GM12878 (cell line): ENCODE results near the gene CYP46A1. TPM values are rescaled to one million over a fixed set of nuclear protein-coding genes. Genes with fewer than 3 reads are reported as not detected.

Experiments
- ATAC-seq: fragments of 200-7000 bp; cut with Tn5 transposase; 3 replicates; pipeline ENCODE4 v1.9.1; 2020; ENCODE audit warnings: mild to moderate bottlenecking, moderate library complexity
- BruUV-seq: library from RNA; stranded (reverse); fragments of 400-500 nt; replicated peaks from 2 replicates; lab custom pipeline; 2021; lab: Mats Ljungman, UMichigan
- CTCF ChIA-PET: fragments of 300-600 bp; sonication (Branson Sonifier 250); formaldehyde crosslinking; extraction: SDS; loops from one replicate; lab custom pipeline; 2021; ENCODE audit warnings: inconsistent platforms; lab: Yijun Ruan, JAX
- POLR2A ChIA-PET: fragments of 350-600 bp; formaldehyde crosslinking; extraction: SDS; loops from one replicate; lab custom pipeline; 2021; ENCODE audit warnings: inconsistent platforms; lab: Charles Lee
- RAD21 ChIA-PET: fragments of 300-600 bp; sonication (Branson Sonifier 250); formaldehyde crosslinking; loops from one replicate; lab custom pipeline; 2023; ENCODE audit warnings: antibody characterized with exemption; ENCODE audit not compliant: unreplicated experiment; lab: Charles Lee
- SMC1A ChIA-PET: fragments of 300-600 bp; sonication (Branson Sonifier 250); formaldehyde crosslinking; loops from one replicate; lab custom pipeline; 2023; ENCODE audit not compliant: unreplicated experiment, uncharacterized antibody; lab: Charles Lee
- DNase-seq: peaks from one replicate; pipeline ENCODE4 v3.0.0-alpha.2; 2011; ENCODE audit warnings: low read depth, low spot score
- FAIRE-seq: peaks from 3 replicates; lab custom pipeline; 2011; peaks lifted over from hg19 to GRCh38; lab: Jason Lieb, UNC
- H2AFZ ChIP-seq: 2 replicates; pipeline ENCODE4 v1.6.0; 2011; ENCODE audit warnings: low read depth, low read length, control low read depth; ENCODE audit not compliant: control insufficient read depth
- H3K27ac ChIP-seq: 2 replicates; pipeline ENCODE4 v1.5.1; 2011; ENCODE audit warnings: control low read depth; ENCODE audit not compliant: control insufficient read depth, insufficient read depth
- H3K27me3 ChIP-seq, 2 experiments: replicated peaks in 1 of 2; 2 replicates each; pipeline versions ENCODE4 v1.6.0 to v1.6.1; 2011; ENCODE audit warnings: low read length in 1 of 2; ENCODE audit not compliant: control insufficient read depth in 2 of 2, insufficient read depth in 2 of 2
- H3K36me3 ChIP-seq, 2 experiments: 2 replicates each; pipeline ENCODE4 v1.5.1; 2011; ENCODE audit warnings: low read length in 1 of 2; ENCODE audit not compliant: control insufficient read depth in 2 of 2, insufficient read depth in 2 of 2
- H3K4me1 ChIP-seq: 2 replicates; pipeline ENCODE4 v1.6.1; 2011; ENCODE audit warnings: mild to moderate bottlenecking, low read length, moderate library complexity, mixed read lengths; ENCODE audit not compliant: control insufficient read depth, insufficient read depth
- H3K4me2 ChIP-seq: 2 replicates; pipeline ENCODE4 v1.6.0; 2011; ENCODE audit warnings: control low read depth; ENCODE audit not compliant: control insufficient read depth, insufficient read depth
- H3K4me3 ChIP-seq: fragments of 200-600 bp; sonication (generic); 2 replicates; pipeline ENCODE4 v1.5.1; 2016
- H3K79me2 ChIP-seq: 2 replicates; pipeline ENCODE4 v1.6.0; 2011; ENCODE audit warnings: low read length; ENCODE audit not compliant: control insufficient read depth, insufficient read depth
- H3K9ac ChIP-seq: 2 replicates; pipeline ENCODE4 v1.8.0; 2011; ENCODE audit warnings: low read length, control low read depth, mixed read lengths; ENCODE audit not compliant: control insufficient read depth, insufficient read depth
- H3K9me3 ChIP-seq: replicated peaks from 3 replicates; pipeline ENCODE4 v1.5.1; 2011; ENCODE audit warnings: mild to moderate bottlenecking, low read length; ENCODE audit not compliant: control insufficient read depth, insufficient read depth
- H4K20me1 ChIP-seq: 2 replicates; pipeline ENCODE4 v1.6.0; 2011; ENCODE audit not compliant: control insufficient read depth, insufficient read depth
- BCLAF1 ChIP-seq: fragments of 450-650 bp; IDR thresholded peaks from 2 replicates; pipeline ENCODE4 v1.6.1; 2017; ENCODE audit warnings: antibody characterized with exemption, mild to moderate bottlenecking, moderate library complexity
- BRCA1 ChIP-seq: IDR thresholded peaks from 2 replicates; pipeline ENCODE4 v1.6.1; 2011; ENCODE audit warnings: low read depth, low read length, improper control_type of control experiment
- EZH2 ChIP-seq: IDR thresholded peaks from 2 replicates; pipeline ENCODE4 v1.6.1; 2012; ENCODE audit warnings: low read depth, mild to moderate bottlenecking, control low read depth, inconsistent platforms, low read length, borderline replicate concordance; ENCODE audit not compliant: control insufficient read depth
- MLLT1 ChIP-seq: fragments of 450-650 bp; IDR thresholded peaks from 2 replicates; pipeline ENCODE4 v1.6.1; 2016; ENCODE audit warnings: mild to moderate bottlenecking
- PKNOX1 ChIP-seq: fragments of 450-650 bp; IDR thresholded peaks from 2 replicates; pipeline ENCODE4 v1.6.1; 2016; ENCODE audit warnings: mild to moderate bottlenecking
- TCF12 ChIP-seq: IDR thresholded peaks from 2 replicates; pipeline ENCODE4 v1.6.1; 2011; ENCODE audit warnings: low read depth, mild to moderate bottlenecking, low read length
- WGBS: methylation state at CpG from one replicate; pipeline ENCODE4 v1.1.6; 2016; ENCODE audit warnings: low lambda C conversion rate; ENCODE audit not compliant: insufficient replicate concordance, insufficient coverage; ENCODE audit errors: missing lambda C conversion rate; 5-methylcytosine and 5-hydroxymethylcytosine counted together
- in situ Hi-C: fragments of 300-500 bp; cut with MboI; formaldehyde crosslinking; loops from 9 replicates; pipeline ENCODE4 v1.14.3; 2018; ENCODE audit warnings: mixed read lengths
- intact Hi-C: fragments of 100-400 bp; cut with micrococcal nuclease; formaldehyde crosslinking; loops from one replicate; pipeline ENCODE4 v1.14.2; 2022; ENCODE audit not compliant: unreplicated experiment
- polyA plus RNA-seq, 11 experiments: library from polyadenylated mRNA; depleted of rRNA in 4 of 11; unstranded in 6 of 11; stranded (reverse) in 5 of 11; fragments of >200 nt; fragmentation: Nextera tagmentation in 4 of 11; fragmentation: Illumina TruSeq in 1 of 11; extraction: Ambion mirVana in 4 of 11; extraction: Trizol in 1 of 11; gene quantifications; 1 replicate in 1 of 11; 2 replicates in 10 of 11; pipeline versions ENCODE4 v1.2.1 to v1.2.3, GENCODE V29; 2011 to 2016; ENCODE audit warnings: inconsistent platforms in 2 of 11, missing spikeins in 2 of 11, low read depth in 1 of 11
- total RNA-seq, 4 experiments: library from RNA; depleted of rRNA in 3 of 4; stranded (reverse); fragments of >200 nt in 3 of 4; fragmentation: Illumina TruSeq in 1 of 4; extraction: Trizol in 1 of 4; gene quantifications; 2 replicates each; pipeline versions ENCODE4 v1.2.1 to v1.2.3, GENCODE V29; 2013 to 2021

Gene CYP46A1
- total and polyA plus RNA-seq, 10 of the 15 experiments (the other 5 are each of a cell fraction or from before 2014, with no cell fraction given) = 0.04 to 0.11 TPM; not detected in 8

- DNase-seq (no peak), FAIRE-seq (no peak)
- RAD21 ChIA-PET = no interaction called here
Observed at GRCh38 chr14:99716850-99717681, 33.0 kb downstream of the CYP46A1 start.

GRCh38 chr14:99717682-99718013 lies 33.5 kb downstream of the CYP46A1 start:
- no peak overlapping the region for H3K27ac ChIP-seq
- FAIRE-seq = no peak
- H3K27me3 ChIP-seq = no peaks in the 10 kb centered on the region
- H3K79me2 ChIP-seq = no peaks in the 10 kb centered on the region
- in situ Hi-C loops (no loop called here), intact Hi-C loops (no loop called here)
- SMC1A ChIA-PET = interaction anchor here (0.5 to 1.1 kb wide), 2 partner anchors 12 to 34 kb away, joined by 3 to 4 read pairs; partner anchors contain the start of gene CYP46A1
- ATAC-seq = no peak
- H2AFZ ChIP-seq = no peak overlapping the region
- BruUV-seq = no TSS peak
- no peak for DNase-seq
- H4K20me1 ChIP-seq = no peaks in the 10 kb centered on the region
- H3K4me3 ChIP-seq = no peak overlapping the region
- peaks cover 10% of the 10 kb centered on the region for H3K4me1 ChIP-seq
- no peaks in the 10 kb centered on the region for H3K36me3 ChIP-seq
- 27% methylated on average over 5 of the region's 5 CpGs for WGBS
- RAD21 ChIA-PET = no interaction called here
- no peaks in the 10 kb centered on the region for H3K9me3 ChIP-seq
- no peak overlapping the region for H3K4me2 ChIP-seq
- H3K9ac ChIP-seq = no peak overlapping the region
- POLR2A ChIA-PET = no interaction called here
- CTCF ChIA-PET = interaction anchor here (1.2 kb wide), 1 partner anchor 14 kb away, joined by 3 read pairs; no protein-coding TSS in a partner anchor
- TF ChIP-seq MLLT1 = no peak
- no peak for TF ChIP-seq TCF12
- TF ChIP-seq EZH2 = no peak
- no peak for TF ChIP-seq BCLAF1

More at GRCh38 chr14:99716850-99717681, 33.0 kb downstream of the CYP46A1 start:
- H3K4me1 ChIP-seq = peaks cover 10% of the 10 kb centered on the region
- intact Hi-C loops (no loop called here), in situ Hi-C loops (no loop called here)
- no peaks in the 10 kb centered on the region for H4K20me1 ChIP-seq
- ChIA-PET SMC1A (no interaction called here), CTCF (interaction anchor here (0.7 to 1.2 kb wide), 2 partner anchors 13 to 15 kb away, joined by 3 read pairs; no protein-coding TSS in a partner anchor), POLR2A (no interaction called here)
- no peak overlapping the region for H3K9ac ChIP-seq
- no peak overlapping the region for H3K27ac ChIP-seq
- 57% methylated on average over 13 of the region's 14 CpGs for WGBS
- no peaks in the 10 kb centered on the region for H3K9me3 ChIP-seq
- H3K79me2 ChIP-seq = no peaks in the 10 kb centered on the region
- no peak overlapping the region for H3K4me3 ChIP-seq
- no peaks in the 10 kb centered on the region for H3K36me3 ChIP-seq
- ATAC-seq = no peak
- no peak overlapping the region for H3K4me2 ChIP-seq
- TF ChIP-seq BRCA1 (no peak), PKNOX1 (0 out of 2 replicates have a peak, but pooled peaks have one; percentile 46)
- no TSS peak for BruUV-seq
- H3K27me3 ChIP-seq = no peaks in the 10 kb centered on the region
- no peak overlapping the region for H2AFZ ChIP-seq
